Stomach smooth muscle (tissue), 2 donors: ENCODE results near the gene PTPRN2.

Experiments used
- H3K27ac ChIP-seq: one replicate; pipeline ENCODE4 v1.7.0; 2013; ENCODE audit warnings: mild to moderate bottlenecking, low read length, inconsistent platforms
- H3K27me3 ChIP-seq, 2 donors: one replicate each; pipeline ENCODE4 v1.7.0; 2013; ENCODE audit warnings: low read length in 2 of 2; ENCODE audit not compliant: insufficient read depth in 2 of 2, control insufficient read depth in 1 of 2
- H3K36me3 ChIP-seq, 2 donors: one replicate each; pipeline ENCODE4 v1.7.0; 2013; ENCODE audit warnings: low read length in 2 of 2; ENCODE audit not compliant: control insufficient read depth in 2 of 2, insufficient read depth in 2 of 2
- H3K4me1 ChIP-seq: one replicate; pipeline ENCODE4 v1.7.0; 2013; ENCODE audit warnings: low read length; ENCODE audit not compliant: control insufficient read depth, insufficient read depth
- H3K4me3 ChIP-seq, 2 donors: one replicate each; pipeline ENCODE4 v1.7.0; 2013; ENCODE audit warnings: low read length in 2 of 2
- H3K9ac ChIP-seq, 2 donors: one replicate each; pipeline ENCODE4 v1.7.0; 2013; ENCODE audit warnings: low read length in 2 of 2, mild to moderate bottlenecking in 1 of 2
- H3K9me3 ChIP-seq, 2 donors: one replicate each; pipeline ENCODE4 v1.7.0; 2013; ENCODE audit warnings: low read length in 2 of 2; ENCODE audit not compliant: control insufficient read depth in 2 of 2
- donor health status: healthy.
- donor health status: Pancreatic carcinoma.

The PTPRN2 gene

DNA sequence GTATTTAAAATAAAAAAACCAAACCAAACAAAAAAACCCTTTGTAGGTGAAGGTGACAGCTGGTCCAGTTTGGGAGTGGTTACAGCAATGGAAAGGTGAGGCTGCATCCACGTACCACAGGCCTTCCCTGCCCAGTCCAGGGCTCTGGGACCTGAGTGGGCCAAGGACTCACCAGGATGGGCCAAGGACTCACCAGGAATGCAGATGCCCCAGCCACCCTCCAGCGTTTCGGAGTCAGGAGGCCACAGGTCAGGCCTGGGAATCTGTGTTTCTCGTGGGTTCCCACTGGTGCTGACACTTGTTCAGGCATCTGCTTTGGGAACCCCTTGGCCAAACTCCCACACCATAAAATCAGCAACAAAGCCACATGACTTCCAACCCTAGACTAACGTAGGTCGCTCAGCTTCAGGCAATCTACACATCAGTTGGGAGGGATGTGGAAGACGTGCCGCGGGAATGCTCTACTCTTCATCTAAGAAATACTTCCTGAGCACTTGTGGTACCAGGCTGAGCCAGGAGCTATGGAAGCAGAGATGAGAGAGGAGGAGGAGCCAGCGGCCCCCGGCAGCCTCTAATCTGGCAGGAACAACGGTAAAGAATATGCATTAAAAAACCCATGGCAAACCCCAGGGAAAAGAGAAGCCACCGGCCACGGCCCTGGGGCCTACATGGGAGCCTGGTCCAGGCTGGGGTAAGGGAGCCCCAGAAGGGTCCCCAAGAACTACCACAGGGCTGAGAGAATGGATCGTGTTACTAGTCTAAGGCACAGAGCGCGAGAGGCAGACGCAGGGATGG is 473.4 kb downstream of the PTPRN2 start:
- Histone ChIP-seq H3K4me1 (no peaks in the 10 kb centered on the region), H3K9me3 (peaks cover 3 to 28% of the 10 kb centered on the region in 2 donors), H3K9ac (no peak overlapping the region), H3K4me3 (no peak overlapping the region), H3K36me3 (no peaks in the 10 kb centered on the region), H3K27me3 (no peaks in the 10 kb centered on the region), H3K27ac (no peak overlapping the region)

DNA sequence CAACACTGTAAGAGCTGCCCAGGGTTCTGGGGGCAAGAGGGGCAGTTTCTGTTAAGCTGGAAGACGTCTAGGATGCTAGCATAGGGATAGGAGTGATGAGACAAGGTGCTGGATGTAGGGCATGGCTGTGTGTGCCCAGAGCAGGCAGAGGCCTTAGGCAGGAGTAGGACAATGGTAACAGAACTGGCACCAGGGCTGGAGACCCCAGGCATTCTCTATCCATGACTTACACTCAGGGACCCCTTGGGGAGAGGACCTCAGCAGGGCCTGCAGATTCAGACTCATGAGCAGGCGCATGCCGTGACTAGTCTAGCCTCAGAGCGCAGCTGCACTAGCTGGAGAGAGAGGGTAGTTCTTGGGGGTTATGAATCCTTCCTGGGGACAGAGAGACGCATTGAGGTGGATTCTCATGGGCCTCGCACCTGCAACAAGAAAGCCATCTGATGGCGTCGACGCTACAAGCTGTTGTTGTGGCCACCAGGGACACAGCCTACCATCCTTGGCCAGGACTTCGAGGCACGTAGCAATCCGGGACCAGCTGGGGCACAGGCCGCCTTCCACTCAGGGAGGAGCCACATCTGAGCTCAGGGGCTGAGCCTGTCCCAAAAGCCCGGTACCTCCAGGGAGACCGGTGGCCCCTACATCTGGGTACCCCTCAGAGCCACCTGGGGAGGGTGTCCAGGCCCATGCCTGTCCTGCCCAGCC is 474.1 kb downstream of the PTPRN2 start:
- no peak overlapping the region for H3K4me3 ChIP-seq
- peaks cover 3 to 24% of the 10 kb centered on the region in 2 donors for H3K9me3 ChIP-seq
- no peak overlapping the region for H3K27ac ChIP-seq
- H3K9ac ChIP-seq: no peak overlapping the region
- no peaks in the 10 kb centered on the region for H3K36me3 ChIP-seq
- H3K4me1 ChIP-seq: no peaks in the 10 kb centered on the region
- H3K27me3 ChIP-seq: no peaks in the 10 kb centered on the region

DNA sequence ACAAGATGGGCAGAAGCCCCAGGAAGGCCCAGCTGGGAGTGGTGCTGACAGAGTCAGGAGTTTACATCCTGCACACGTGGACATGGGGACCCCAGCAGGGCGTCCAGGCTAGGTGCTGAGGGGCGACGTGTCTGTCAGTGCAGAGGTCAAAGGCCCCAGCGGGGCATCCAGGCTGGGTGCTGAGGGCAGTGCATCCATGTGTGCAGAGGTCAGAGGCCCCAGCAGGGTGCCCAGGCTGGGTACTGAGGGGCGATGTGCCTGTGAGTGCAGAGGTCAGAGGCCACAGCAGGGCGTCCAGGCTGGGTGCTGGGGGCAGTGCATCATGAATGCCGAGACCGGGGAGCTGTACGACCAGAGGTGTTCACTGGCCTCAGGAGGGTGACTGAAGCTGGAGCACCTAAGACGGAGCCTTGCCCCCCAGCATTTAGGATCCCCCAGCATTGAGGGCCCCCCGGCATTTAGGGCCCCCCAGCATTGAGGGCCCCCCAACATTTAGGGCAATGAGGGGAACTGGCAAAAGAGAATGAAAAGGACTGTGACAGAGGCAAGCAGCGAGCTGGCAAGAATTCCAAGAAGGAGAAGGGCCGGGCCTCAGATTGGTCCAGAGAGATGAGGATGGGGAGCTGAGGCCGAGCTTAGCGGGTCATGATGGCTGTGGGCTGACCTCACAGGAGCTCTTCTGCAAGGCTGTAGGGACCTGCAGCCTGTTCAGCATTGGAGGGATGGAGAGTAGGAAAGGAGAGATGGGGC is 474.9 kb downstream of the PTPRN2 start:
- Histone ChIP-seq H3K9me3 (peaks cover 3 to 22% of the 10 kb centered on the region in 2 donors), H3K4me1 (no peaks in the 10 kb centered on the region), H3K27ac (no peak overlapping the region), H3K36me3 (no peaks in the 10 kb centered on the region), H3K4me3 (no peak overlapping the region), H3K27me3 (no peaks in the 10 kb centered on the region), H3K9ac (no peak overlapping the region)

DNA sequence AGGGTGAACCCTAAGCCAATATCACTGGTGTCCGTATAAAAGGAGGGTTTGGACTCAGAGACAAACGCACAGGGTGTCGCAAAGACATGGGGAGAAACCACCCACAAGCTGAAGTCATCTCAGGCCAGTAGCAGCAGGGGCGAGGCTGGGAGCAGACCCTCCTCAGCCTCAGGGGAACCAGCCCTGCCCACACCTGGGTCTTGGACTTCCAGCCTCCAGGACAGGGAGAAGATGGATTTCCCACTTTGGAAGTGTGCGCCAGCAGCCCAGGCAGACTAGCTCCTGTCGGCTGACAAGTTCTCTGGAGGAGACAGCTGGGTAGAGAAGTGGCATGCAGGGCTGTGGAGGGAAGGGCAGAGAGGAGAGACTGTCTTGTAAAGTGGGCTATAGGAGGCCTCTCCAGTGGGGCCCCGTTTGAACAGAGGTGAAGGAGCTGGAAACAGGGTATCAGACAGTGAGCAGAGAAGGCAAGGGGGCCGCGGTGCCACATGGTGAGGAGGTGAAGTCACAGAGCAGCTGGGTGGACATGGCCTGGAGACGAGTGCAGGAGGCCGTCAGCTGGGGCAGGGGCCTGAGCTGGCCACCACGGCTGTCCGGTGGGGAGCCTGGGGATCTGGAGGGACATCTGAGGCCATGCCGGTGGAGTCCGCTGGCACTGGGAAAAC is 475.6 kb downstream of the PTPRN2 start:
- no peaks in the 10 kb centered on the region for H3K27me3 ChIP-seq
- no peak overlapping the region for H3K4me3 ChIP-seq
- no peaks in the 10 kb centered on the region for H3K4me1 ChIP-seq
- no peaks in the 10 kb centered on the region for H3K36me3 ChIP-seq
- no peak overlapping the region for H3K9ac ChIP-seq
- no peak overlapping the region for H3K27ac ChIP-seq
- peaks cover 3 to 22% of the 10 kb centered on the region in 2 donors for H3K9me3 ChIP-seq

DNA sequence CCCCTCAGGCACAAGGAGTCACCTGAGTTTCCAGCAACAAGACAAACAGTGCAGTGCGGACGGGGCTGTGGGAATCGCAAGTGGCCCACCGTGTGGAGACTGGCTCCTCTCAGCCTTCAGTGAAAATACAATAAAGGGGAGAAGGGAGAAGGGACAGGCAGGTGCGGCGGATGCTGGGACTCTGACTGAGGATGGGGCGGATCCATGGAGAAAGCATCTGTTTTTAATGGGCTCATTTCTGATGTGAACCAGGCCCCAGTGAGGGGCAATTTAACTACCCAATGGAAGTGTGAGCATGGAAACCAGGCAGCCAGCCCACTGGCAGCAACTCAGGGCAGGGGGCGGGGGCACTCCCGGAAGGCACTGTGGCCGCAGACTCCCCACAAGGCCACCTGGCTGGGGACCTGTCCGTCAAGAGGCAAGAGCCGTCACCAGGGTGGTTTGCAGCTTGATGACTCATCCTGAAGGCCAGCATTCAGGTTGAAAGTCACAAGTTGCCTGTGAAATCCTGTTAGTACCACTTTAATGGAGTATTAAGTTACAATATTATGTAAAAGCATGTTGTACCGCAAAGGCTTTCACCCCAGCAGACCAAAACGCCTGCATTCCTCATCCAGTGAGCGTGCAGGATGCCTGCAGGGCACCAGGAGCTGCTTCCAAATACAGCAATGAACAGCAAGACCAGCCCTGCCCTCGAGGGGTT is 476.4 kb downstream of the PTPRN2 start:
- H3K36me3 ChIP-seq: no peaks in the 10 kb centered on the region
- peaks cover 0 to 20% of the 10 kb centered on the region in 2 donors for H3K9me3 ChIP-seq
- no peak overlapping the region for H3K9ac ChIP-seq
- no peak overlapping the region for H3K4me3 ChIP-seq
- no peak overlapping the region for H3K27ac ChIP-seq
- no peaks in the 10 kb centered on the region for H3K4me1 ChIP-seq
- H3K27me3 ChIP-seq: no peaks in the 10 kb centered on the region

DNA sequence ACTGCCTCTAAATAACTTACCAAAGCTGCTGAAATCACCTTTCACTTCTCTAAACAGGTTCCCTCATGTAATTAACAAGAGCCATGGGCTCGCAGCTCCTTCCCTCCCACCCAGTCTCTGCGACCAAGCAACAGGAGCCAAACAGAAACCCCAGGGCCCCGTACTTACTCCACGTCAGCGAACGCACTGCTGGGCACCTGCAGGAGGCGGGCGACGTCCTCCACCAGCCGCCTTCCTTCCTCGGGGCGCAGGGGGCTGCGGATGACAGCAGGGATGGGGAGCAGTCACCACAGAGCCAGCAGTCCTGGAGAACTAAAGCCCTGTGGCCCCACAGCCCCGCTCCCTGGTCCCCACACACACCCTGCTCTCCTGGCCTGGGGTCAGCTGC is 477.0 kb downstream of the PTPRN2 start:
- Histone ChIP-seq H3K9ac (no peak overlapping the region), H3K4me3 (no peak overlapping the region), H3K9me3 (peaks cover 0 to 22% of the 10 kb centered on the region in 2 donors), H3K36me3 (no peaks in the 10 kb centered on the region), H3K27me3 (no peaks in the 10 kb centered on the region), H3K27ac (no peak overlapping the region), H3K4me1 (no peaks in the 10 kb centered on the region)

DNA sequence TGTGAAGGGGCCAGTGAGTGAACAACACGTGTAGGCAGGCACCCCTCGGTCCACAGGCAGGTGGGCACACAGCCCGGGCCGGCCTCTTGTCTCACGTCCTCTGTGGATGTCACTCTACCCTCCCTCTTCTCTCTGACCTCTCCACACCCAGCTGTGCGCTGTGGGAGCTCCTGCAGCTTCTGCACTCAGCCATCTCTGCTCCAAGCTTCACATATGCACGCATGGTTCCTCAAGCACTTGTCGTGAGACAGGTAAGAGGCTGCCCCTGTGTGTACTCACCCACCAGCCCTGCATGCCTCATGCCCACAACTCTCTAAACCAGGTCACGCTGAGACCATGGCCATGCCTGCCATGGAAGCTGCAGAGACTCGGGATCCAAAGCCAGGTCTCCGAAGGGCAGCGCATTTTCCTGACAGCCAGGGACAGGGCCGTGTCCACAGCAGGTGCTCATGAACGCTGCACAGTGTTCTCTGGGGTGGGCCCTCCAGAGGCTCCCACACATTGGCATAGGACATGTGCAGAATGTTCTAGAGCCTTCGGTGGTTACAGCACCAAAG is 477.5 kb downstream of the PTPRN2 start:
- Histone ChIP-seq H3K27me3 (no peaks in the 10 kb centered on the region), H3K9ac (no peak overlapping the region), H3K4me1 (no peaks in the 10 kb centered on the region), H3K9me3 (peaks cover 0 to 22% of the 10 kb centered on the region in 2 donors), H3K36me3 (no peaks in the 10 kb centered on the region), H3K4me3 (no peak overlapping the region), H3K27ac (no peak overlapping the region)

DNA sequence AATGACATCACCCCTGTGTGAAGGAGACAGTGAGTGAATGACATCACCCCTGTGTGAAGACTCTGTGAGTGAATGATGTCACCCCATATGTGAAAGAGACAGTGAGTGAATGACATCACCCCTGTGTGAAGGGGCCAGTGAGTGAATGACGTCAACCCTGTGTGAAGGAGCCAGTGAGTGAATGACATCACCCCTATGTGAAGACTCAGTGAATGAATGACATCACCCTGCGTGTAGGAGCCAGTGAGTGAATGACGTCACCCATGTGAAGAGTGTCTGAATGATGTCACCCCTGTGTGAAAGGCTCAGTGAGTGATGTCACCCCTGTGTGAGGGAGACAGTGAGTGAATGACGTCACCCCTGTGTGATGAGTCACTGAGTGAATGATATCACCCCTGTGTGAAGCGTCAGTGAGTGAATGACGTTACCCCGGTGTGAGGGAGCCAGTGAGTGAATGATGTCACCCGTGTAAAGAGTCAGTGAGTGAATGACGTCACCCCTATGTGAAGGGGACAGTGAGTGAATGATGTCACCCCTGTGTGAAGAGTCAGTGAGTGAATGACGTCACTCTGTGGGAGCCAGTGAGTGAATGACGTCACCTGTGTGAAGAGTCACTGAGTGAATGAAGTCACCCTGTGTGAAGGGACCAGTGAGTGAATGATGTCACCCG is 478.1 kb downstream of the PTPRN2 start:
- no peaks in the 10 kb centered on the region for H3K4me1 ChIP-seq
- no peak overlapping the region for H3K27ac ChIP-seq
- H3K4me3 ChIP-seq: no peak overlapping the region
- no peaks in the 10 kb centered on the region for H3K27me3 ChIP-seq
- H3K36me3 ChIP-seq: no peaks in the 10 kb centered on the region
- H3K9ac ChIP-seq: no peak overlapping the region
- peaks cover 0 to 16% of the 10 kb centered on the region in 2 donors for H3K9me3 ChIP-seq

DNA sequence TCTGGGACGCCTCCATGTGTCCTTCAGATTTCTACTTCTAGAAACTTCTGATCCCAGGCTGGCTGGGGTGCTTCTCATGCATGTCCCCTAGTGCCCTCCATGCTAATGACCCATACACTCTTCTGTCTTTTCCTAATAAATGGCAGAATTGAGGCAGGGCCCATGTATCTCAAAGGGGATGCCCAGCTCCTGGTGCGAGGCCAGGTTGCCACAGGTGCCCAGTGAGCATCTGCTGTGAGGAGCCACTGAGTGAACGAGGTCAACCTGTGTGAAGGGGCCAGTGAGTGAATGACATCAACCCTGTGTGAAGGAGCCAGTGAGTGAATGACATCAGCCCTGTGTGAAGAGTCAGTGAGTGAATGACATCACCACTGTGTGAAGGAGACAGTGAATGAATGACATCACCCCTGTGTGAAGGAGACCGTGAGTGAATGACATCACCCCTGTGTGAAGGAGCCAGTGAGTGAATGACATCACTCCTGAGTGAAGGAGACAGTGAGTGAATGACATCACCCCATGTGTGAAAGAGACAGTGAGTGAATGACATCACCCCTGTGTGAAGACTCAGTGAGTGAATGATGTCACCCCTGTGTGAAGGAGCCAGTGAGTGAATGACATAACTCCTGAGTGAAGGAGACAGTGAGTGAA is 478.9 kb downstream of the PTPRN2 start:
- Histone ChIP-seq H3K4me3 (no peak overlapping the region), H3K27me3 (no peaks in the 10 kb centered on the region), H3K36me3 (no peaks in the 10 kb centered on the region), H3K9ac (no peak overlapping the region), H3K9me3 (peaks cover 0 to 10% of the 10 kb centered on the region in 2 donors), H3K4me1 (no peaks in the 10 kb centered on the region), H3K27ac (no peak overlapping the region)
